ENCODE measurements around the gene TRIP11. TPM values are rescaled to one million over a fixed set of nuclear protein-coding genes. Genes with fewer than 3 reads are reported as not detected.

The TRIP11 gene
- total RNA-seq, 1 donor from 2014 or later = 31.0 TPM

- no peak for ATAC-seq
Measured at GRCh38 chr14:92009604-92010003, 30.3 kb downstream of the TRIP11 start.

- ATAC-seq = no peak
Measured at GRCh38 chr14:92005019-92005418, 34.8 kb downstream of the TRIP11 start.

GRCh38 chr14:92004062-92004461 lies 35.8 kb downstream of the TRIP11 start:
- ATAC-seq = no peak

GRCh38 chr14:91998667-91999570 lies 40.9 kb downstream of the TRIP11 start:
- no peak for ATAC-seq

GRCh38 chr14:91997492-91997891 lies 42.4 kb downstream of the TRIP11 start:
- no peak for ATAC-seq

- peak; percentile 51 for ATAC-seq
Measured at GRCh38 chr14:91996948-91997371, 42.9 kb downstream of the TRIP11 start.

GRCh38 chr14:91987192-91987591 lies 52.7 kb downstream of the TRIP11 start:
- ATAC-seq = no peak

GRCh38 chr14:91985521-91986255 lies 54.2 kb downstream of the TRIP11 start:
- ATAC-seq = no peak

- ATAC-seq = no peak
Measured at GRCh38 chr14:91985008-91985407, 54.9 kb downstream of the TRIP11 start.

- ATAC-seq = no peak
Measured at GRCh38 chr14:91983588-91983987, 56.3 kb downstream of the TRIP11 start.

GRCh38 chr14:91980157-91980556 lies 59.7 kb downstream of the TRIP11 start:
- ATAC-seq = peak; percentile 97

- no peak for ATAC-seq
Measured at GRCh38 chr14:91977884-91978283, 62.0 kb downstream of the TRIP11 start.

- no peak for ATAC-seq
Measured at GRCh38 chr14:91975763-91976162, 64.1 kb downstream of the TRIP11 start.

- no peak for ATAC-seq
Measured at GRCh38 chr14:91971188-91971778, 68.6 kb downstream of the TRIP11 start.

- ATAC-seq = no peak
Measured at GRCh38 chr14:91968280-91968679, 71.6 kb downstream of the TRIP11 start.

- ATAC-seq = no peak
Measured at GRCh38 chr14:91964724-91965123, 75.1 kb downstream of the TRIP11 start.

GRCh38 chr14:91964011-91964410 lies 75.8 kb downstream of the TRIP11 start:
- no peak for ATAC-seq

- no peak for ATAC-seq
Measured at GRCh38 chr14:91963465-91963864, 76.4 kb downstream of the TRIP11 start.

GRCh38 chr14:91961297-91962220 lies 78.3 kb downstream of the TRIP11 start:
- no peak for ATAC-seq

- ATAC-seq = no peak
Measured at GRCh38 chr14:91957876-91958313, 82.0 kb downstream of the TRIP11 start.

- no peak for ATAC-seq
Measured at GRCh38 chr14:91956616-91957015, 83.2 kb downstream of the TRIP11 start.

GRCh38 chr14:91955168-91955567 lies 84.7 kb downstream of the TRIP11 start:
- ATAC-seq = no peak
